Adrenal gland (tissue), 12 donors: Measurements from ENCODE around the gene WSCD2. TPM values are rescaled to one million over a fixed set of nuclear protein-coding genes. Genes with fewer than 3 reads are reported as not detected.

Experiments
- DNase-seq, 7 donors: peaks; one replicate each; pipeline ENCODE4 v3.0.0-alpha.2; 2019 to 2020
- H3K27ac ChIP-seq, 5 donors: fragments of 200-600 bp; sonication (generic) in 4 of 5; 1 replicate in 3 of 5; 2 replicates in 2 of 5; pipeline versions ENCODE4 v1.5.1 to v1.8.0; 2016 to 2020; ENCODE audit warnings: mild to moderate bottlenecking in 1 of 5
- H3K27me3 ChIP-seq: fragments of 200-600 bp; 2 replicates; pipeline ENCODE4 v1.8.0; 2021
- H3K36me3 ChIP-seq, 2 donors: fragments of 200-600 bp; replicated peaks in 1 of 2; 1 replicate in 1 of 2; 2 replicates in 1 of 2; pipeline versions ENCODE4 v1.5.1 to v1.8.0; 2018 to 2022
- H3K4me1 ChIP-seq, 2 donors: fragments of 200-600 bp; replicated peaks in 1 of 2; 1 replicate in 1 of 2; 2 replicates in 1 of 2; pipeline versions ENCODE4 v1.5.1 to v1.8.0; 2018 to 2021
- H3K4me3 ChIP-seq, 4 donors: fragments of 200-600 bp; sonication (generic) in 3 of 4; one replicate each; pipeline ENCODE4 v1.5.1; 2016 to 2018
- H3K9me3 ChIP-seq, 3 donors: fragments of 200-600 bp; sonication (generic) in 1 of 3; replicated peaks in 1 of 3; 1 replicate in 2 of 3; 2 replicates in 1 of 3; pipeline versions ENCODE4 v1.5.1 to v1.8.0; 2016 to 2021
- POLR2A ChIP-seq, 2 donors: fragments of 450-650 bp; IDR thresholded peaks; one replicate each; pipeline ENCODE4 v1.6.1; 2017; ENCODE audit warnings: antibody characterized with exemption in 2 of 2, mild to moderate bottlenecking in 2 of 2, moderate library complexity in 1 of 2
- WGBS, 4 donors: extraction: QIAGEN DNeasy Blood & Tissue Kit in 2 of 4; methylation state at CpG; one replicate each; pipeline versions ENCODE4 v1.1.5 to v1.1.7; 2013 to 2017; 5-methylcytosine and 5-hydroxymethylcytosine counted together
- intact Hi-C, 2 donors: fragments of 100-400 bp; cut with DNase I; formaldehyde crosslinking; loops; one replicate each; pipeline versions ENCODE4 v1.14.1 to v1.15.0; 2022 to 2023
- polyA plus RNA-seq, 3 donors: library from polyadenylated mRNA; stranded (reverse); fragments of 200-250 nt in 2 of 3; fragments of 350-450 nt in 1 of 3; fragmentation: Illumina TruSeq in 1 of 3; extraction: RNeasy Lipid Tissue Mini Kit (QIAGEN cat#74804) in 1 of 3; gene quantifications; one replicate each; pipeline ENCODE4 v1.2.3, GENCODE V29; 2013 to 2014
- total RNA-seq, 9 donors: library from RNA; depleted of rRNA in 4 of 9; stranded (reverse); fragments of >200 nt in 4 of 9; fragments of 120-200 nt in 1 of 9; fragmentation: NEBNext Ultra II Directional in 1 of 9; extraction: Animal tissue kit (Norgen Biotek cat#: 25700) in 1 of 9; gene quantifications; one replicate each; pipeline versions ENCODE4 v1.1.0 to v1.2.4, GENCODE V29; 2013 to 2023
- TF ChIP-seq, protein P1 (sequence below), 6 experiments: fragments of 450-650 bp in 4 of 6; fragments of 200-600 bp in 2 of 6; sonication (generic) in 1 of 6; IDR thresholded peaks; 1 replicate in 5 of 6; 2 replicates in 1 of 6; pipeline versions ENCODE4 v1.5.1 to v1.8.0; 2016 to 2021; ENCODE audit warnings: antibody characterized with exemption in 6 of 6, mild to moderate bottlenecking in 2 of 6, moderate library complexity in 1 of 6
- donor health status: healthy with polysubstance abuse.
- donor health status: Bipolar disorder and iron deficiency.
- donor health status: DM: yes; HTN: yes; CAD: no.
- donor health status: DM: no; HTN: no; CAD: no.
- donor health status: DM: no; HTN: no; CAD: no.
- donor health status: DM: yes; HTN: yes; CAD: no.

The WSCD2 gene
- total and polyA plus RNA-seq, 12 donors, result 0.18 to 2.9 (median 0.69) TPM

DNA sequence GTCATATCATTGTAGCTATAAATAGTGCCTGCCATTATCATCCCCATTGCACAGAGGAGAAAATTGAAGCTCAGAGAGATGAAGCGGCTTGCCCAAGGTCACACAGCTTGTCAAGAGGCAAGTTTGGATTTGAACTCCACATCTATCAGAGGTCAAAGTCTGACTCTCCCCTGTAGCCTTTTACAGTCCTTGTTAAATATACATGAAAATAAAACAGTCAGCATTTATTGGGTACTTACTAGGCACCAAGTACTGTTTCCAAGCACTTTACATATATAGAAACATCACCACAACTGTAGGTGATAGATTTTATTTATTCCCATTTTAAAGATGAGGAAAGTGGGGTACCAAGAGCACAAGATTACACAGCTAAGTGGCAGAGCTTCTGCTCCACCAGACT lies 67.2 kb downstream of the WSCD2 start:
- no peaks in the 10 kb centered on the region for H3K36me3 ChIP-seq
- TF ChIP-seq, protein P1, sequence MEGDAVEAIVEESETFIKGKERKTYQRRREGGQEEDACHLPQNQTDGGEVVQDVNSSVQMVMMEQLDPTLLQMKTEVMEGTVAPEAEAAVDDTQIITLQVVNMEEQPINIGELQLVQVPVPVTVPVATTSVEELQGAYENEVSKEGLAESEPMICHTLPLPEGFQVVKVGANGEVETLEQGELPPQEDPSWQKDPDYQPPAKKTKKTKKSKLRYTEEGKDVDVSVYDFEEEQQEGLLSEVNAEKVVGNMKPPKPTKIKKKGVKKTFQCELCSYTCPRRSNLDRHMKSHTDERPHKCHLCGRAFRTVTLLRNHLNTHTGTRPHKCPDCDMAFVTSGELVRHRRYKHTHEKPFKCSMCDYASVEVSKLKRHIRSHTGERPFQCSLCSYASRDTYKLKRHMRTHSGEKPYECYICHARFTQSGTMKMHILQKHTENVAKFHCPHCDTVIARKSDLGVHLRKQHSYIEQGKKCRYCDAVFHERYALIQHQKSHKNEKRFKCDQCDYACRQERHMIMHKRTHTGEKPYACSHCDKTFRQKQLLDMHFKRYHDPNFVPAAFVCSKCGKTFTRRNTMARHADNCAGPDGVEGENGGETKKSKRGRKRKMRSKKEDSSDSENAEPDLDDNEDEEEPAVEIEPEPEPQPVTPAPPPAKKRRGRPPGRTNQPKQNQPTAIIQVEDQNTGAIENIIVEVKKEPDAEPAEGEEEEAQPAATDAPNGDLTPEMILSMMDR (IDR thresholded peaks at IDR 0.05), result no peak
- no peak for TF ChIP-seq POLR2A (IDR thresholded peaks at IDR 0.05)
- H3K27ac ChIP-seq, result no peak overlapping the region
- intact Hi-C loops, result loop anchor here in 1 of 2 donors (10.0 kb wide), 2 partner anchors 202 to 522 kb away; no protein-coding TSS in a partner anchor
- no peak for DNase-seq
- no peaks in the 10 kb centered on the region for H3K9me3 ChIP-seq
- 76 to 88% (median 82%) methylated on average over 1 of the region's 1 CpG for WGBS, 4 donors
- no peaks in the 10 kb centered on the region for H3K4me1 ChIP-seq
- H3K27me3 ChIP-seq, result no peaks in the 10 kb centered on the region
- H3K4me3 ChIP-seq, result no peak overlapping the region

DNA sequence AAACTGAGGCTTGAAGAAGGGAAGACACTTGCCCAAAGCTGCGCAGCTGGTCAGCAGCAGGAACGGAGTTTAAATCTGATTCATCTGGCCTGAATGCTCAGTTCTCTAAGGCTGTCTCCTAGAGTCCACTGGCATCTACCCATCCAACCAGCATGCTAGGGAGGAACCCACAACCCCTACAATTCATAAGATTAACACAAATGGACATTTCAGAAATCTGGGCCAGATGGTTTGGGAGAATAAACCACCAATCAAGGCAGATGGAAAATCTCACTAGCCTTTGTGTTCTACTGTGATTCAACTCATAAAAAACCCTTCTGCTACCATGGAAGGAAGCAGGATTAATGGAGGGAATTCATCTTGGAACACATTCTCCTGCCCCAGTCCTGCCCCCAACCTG lies 67.8 kb downstream of the WSCD2 start:
- H3K9me3 ChIP-seq, result no peaks in the 10 kb centered on the region
- no peaks in the 10 kb centered on the region for H3K27me3 ChIP-seq
- TF ChIP-seq POLR2A (IDR thresholded peaks at IDR 0.05), result no peak
- TF ChIP-seq, protein P1 (IDR thresholded peaks at IDR 0.05), result no peak
- intact Hi-C loops, result loop anchor here in 1 of 2 donors (10.0 kb wide), 2 partner anchors 202 to 522 kb away; no protein-coding TSS in a partner anchor
- no peaks in the 10 kb centered on the region for H3K4me1 ChIP-seq
- WGBS, 4 donors, result 86 to 100% (median 95%) methylated on average over 2 of the region's 2 CpGs
- H3K27ac ChIP-seq, result no peak overlapping the region
- DNase-seq, result no peak
- H3K36me3 ChIP-seq, result no peaks in the 10 kb centered on the region
- H3K4me3 ChIP-seq, result no peak overlapping the region

DNA sequence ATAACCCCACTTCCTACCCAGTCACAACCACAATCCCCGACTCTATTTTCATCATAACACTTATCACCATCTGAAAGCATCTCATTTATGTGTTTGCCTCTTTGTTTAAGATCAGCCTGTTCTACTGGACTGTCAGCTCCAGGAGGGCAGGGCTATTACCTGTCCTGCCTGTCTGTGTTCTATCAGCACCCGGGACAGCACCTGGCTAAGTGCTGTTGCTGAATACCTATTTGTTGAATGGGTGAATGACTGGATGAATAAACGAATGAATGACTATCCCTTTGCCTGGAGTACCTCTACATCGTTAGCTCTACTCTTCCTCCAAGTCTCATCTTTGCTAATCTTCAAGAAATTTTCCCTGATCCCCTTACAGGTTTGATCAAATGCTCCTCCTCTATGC lies 69.0 kb downstream of the WSCD2 start:
- Histone ChIP-seq H3K27me3 (no peaks in the 10 kb centered on the region), H3K27ac (no peak overlapping the region), H3K9me3 (no peaks in the 10 kb centered on the region), H3K36me3 (no peaks in the 10 kb centered on the region), H3K4me3 (no peak overlapping the region), H3K4me1 (no peaks in the 10 kb centered on the region)
- DNase-seq, result no peak
- no peak for TF ChIP-seq POLR2A (IDR thresholded peaks at IDR 0.05)
- TF ChIP-seq, protein P1 (IDR thresholded peaks at IDR 0.05), result no peak
- 61 to 63% (median 62%) methylated on average over 4 of the region's 4 CpGs for WGBS, 4 donors
- intact Hi-C loops, result loop anchor here in 1 of 2 donors (10.0 kb wide), 2 partner anchors 203 to 523 kb away; no protein-coding TSS in a partner anchor

DNA sequence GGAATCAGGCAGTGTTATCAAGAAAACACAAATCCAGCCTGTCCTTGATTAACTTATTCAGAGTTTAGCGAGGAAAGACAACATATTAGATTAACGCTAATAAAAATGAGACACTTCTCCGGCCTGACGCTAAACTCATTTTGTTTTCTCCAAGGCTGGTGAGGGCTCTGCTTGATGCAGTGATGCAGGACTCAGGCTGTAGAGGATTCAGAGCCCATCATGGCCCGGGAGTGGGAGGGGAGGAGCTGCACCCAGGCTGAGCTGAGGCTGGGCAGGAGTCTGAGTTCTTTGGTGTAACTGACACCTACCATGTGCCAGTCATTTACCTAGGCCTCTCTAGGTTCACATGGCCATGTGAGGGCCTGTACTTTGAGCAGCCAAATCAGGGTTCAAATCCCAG lies 70.0 kb downstream of the WSCD2 start:
- Histone ChIP-seq H3K36me3 (no peaks in the 10 kb centered on the region), H3K4me1 (no peaks in the 10 kb centered on the region), H3K9me3 (no peaks in the 10 kb centered on the region), H3K27ac (no peak overlapping the region), H3K27me3 (no peaks in the 10 kb centered on the region), H3K4me3 (no peak overlapping the region)
- no peak for TF ChIP-seq POLR2A (IDR thresholded peaks at IDR 0.05)
- TF ChIP-seq, protein P1 (IDR thresholded peaks at IDR 0.05), result no peak
- WGBS, 4 donors, result 51 to 55% (median 54%) methylated on average over 5 of the region's 5 CpGs
- intact Hi-C loops, result loop anchor here in 1 of 2 donors (10.0 kb wide), 2 partner anchors 204 to 524 kb away; no protein-coding TSS in a partner anchor
- peak in 1 of 7 donors; percentile 64 for DNase-seq
